ENCODE results near the gene HECTD1. TPM values are rescaled to one million over a fixed set of nuclear protein-coding genes. Genes with fewer than 3 reads are reported as not detected.
"Not testable (repeated sequence)": the region's sequence is repeated elsewhere in the genome, so short reads cannot be mapped to it uniquely, and the experiment has no call there.

Gene HECTD1
- total RNA-seq, 1 donor from 2014 or later: 107 TPM

DNA sequence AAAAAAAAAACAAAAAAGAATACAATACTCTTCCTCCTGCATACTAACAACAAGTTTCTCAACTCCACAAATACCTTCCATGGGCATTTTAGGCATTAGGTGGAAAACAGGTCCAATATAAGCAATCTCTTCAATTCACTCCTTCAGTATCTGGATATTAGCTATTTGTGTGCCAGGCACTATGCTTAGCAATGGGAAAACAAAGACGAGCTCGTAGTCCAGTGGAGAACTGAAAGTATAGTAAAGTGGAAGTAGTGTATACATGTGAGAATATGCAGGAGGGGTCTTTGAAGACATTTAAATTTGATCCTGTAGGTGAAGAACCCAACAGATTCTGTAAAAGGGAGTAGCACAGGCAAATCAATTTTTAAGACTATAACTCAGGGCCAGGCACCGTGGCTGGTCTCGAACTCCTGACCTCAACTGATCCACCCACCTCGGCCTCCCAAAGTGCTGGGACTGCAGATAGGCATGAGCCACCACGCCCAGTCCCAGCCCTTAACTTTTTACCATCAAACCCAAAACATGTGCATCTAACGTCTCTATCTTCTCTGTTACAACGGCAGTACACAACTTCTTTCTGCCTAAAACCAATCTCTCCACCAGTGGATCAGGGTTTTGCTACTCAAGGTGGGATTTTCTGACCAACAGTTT lies 10.6 kb downstream of the HECTD1 start:
- intact Hi-C loops (cut with micrococcal nuclease): no loop called here

DNA sequence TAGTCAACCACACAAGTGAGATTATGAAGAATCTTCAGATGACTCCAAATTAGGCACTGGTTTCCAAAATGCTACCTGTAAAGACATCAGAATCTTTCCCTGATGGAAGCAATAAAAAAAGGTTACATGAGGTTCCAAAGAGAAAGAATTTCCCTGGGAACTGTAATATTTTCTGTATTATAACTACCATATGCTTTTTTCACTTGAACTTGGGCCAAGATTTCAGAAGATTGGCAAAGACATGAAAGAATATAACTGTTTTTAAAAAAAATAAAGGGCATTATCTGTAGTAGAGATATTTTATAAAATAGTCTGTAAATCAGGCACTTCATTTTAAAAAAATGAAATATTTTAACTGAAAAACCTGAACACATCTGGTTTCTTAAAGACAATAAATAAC lies 12.9 kb downstream of the HECTD1 start:
- intact Hi-C loops (cut with micrococcal nuclease): no loop called here

DNA sequence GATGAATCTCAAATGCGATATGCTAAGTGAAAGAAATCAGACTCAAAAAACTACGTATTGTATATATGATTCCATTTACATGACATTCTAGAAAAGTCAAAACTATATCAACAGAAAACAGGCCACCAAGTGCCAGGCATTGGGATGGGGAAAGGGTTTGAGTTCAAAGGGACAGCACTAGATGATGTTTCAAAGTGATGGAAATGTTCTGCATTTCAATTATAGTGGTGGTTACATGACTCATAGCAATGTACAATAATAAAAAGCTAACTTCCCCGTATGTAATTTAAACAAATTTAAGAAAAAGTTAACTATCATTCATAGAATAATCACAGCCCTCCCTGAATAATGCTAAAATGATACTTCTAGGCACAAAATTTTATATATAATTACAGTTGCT lies 13.5 kb downstream of the HECTD1 start:
- intact Hi-C loops (cut with micrococcal nuclease): no loop called here

DNA sequence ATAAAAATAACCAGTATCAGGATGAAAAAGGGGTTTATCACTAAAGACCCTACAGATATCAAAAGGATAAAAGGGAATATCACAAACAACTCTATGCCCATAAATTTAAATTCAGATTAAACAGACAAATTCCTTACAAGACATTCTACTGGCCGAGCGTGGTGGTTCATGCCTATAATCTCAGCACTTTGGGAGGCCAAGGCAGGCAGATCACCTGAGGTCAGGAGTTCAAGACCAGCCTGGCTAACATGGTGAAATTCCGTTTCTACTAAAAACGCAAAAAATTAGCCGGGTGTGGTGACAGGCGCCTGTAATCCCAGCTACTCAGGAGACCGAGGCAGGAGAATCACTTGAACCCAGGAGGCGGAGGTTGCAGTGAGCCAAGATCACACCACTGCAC lies 15.0 kb downstream of the HECTD1 start:
- intact Hi-C loops (cut with micrococcal nuclease): not testable (repeated sequence)

DNA sequence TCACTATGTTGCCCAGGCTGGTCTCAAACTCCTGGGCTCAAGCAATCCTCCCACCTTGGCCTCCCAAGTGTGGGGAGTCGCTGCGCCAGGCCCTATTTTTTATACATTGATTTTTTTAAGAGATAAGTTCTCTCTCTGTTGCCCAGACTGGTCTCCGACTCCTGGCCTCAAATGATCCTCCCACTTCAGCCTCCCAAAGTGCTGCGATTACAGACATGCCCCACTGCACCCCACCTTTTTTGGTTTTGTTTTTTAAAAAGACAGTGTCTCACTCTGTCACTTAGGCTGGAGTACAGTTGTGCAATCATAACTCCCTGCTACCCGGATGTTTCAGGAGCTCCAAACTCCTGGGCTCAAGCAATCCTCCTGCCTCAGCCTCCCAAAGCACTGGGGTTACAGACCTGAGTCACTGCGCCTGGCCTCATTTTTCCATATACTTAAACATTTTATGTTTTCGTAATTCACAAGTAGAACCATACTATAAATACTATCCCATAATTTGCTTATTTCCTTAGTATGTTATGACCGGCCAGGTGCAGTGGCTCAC lies 16.8 kb downstream of the HECTD1 start:
- intact Hi-C loops (cut with micrococcal nuclease): no loop called here

DNA sequence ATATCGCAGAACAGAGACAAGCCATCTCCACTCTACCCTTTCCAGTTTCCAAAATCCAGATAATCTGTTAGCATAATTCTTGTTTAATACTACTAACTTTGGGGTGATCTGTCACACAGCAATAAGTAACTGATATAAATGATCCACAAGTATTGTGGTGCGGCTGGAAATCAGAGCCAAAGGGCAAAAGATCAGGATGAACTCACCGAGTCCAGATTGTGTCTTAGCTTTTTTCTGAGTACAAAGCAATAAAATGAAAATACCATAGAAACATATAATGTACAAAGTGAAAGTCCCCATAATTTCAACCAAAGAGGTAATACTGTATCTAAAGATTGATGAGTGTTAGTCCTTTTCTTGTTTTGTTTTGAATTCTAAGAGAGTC lies 17.4 kb downstream of the HECTD1 start:
- intact Hi-C loops (cut with micrococcal nuclease): no loop called here

DNA sequence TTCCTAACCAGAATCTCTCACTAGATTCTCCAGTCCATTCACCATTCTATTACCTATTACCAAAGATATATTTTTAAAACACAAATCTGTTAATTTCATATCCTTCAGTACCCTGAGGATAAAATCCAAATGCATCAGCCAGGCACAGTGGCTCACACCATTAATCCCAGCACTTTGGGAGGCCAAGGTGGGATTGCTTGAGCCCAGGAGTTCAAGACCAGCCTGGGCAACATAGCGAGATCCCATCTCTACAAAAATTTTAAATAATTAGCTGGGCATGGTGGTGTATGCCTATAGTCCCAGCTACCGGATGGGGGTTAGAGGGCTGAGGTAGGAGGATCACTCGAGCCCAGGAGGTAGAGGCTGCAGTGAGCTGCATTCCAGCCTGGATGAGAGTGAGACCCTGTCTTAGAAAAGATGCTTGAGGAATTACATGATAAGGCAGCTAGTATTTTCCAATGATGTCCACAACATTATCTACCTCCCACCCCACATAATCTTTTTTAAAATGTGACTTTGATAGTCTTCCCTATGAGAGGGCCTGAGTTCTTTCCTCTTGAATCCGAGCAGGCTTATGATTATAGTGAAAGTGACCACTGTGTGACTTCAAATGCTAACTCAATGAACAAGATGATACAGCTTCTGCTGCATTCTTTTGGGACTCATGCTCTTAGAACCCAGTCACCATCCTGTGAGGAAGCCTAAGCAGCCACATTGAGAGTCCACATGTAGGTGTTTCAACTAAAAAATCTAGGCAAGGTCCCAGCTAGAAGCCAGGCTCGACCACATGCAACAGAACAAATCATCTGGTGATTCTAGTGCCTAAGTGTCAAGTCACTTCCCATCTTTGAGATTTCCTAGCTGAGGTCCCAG lies 18.0 kb downstream of the HECTD1 start:
- intact Hi-C loops (cut with micrococcal nuclease): no loop called here

DNA sequence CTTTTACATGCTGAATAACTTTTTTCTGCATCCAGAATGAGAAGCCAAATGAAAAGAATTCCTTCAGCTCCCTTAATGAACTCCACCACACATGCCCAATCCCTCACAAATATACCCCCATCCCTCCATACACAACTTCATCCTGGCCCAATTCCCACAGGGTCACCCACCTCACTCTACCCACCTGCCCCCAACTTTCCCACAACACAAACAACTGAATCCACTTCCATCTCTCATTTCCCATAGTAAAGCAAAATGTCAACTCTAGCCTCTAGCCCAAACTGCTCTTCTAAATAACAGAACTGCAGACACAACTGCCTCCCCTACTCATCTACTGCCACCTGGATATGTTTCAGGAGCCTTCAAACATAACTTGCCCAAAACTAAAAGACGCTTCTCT lies 18.8 kb downstream of the HECTD1 start:
- intact Hi-C loops (cut with micrococcal nuclease): no loop called here

DNA sequence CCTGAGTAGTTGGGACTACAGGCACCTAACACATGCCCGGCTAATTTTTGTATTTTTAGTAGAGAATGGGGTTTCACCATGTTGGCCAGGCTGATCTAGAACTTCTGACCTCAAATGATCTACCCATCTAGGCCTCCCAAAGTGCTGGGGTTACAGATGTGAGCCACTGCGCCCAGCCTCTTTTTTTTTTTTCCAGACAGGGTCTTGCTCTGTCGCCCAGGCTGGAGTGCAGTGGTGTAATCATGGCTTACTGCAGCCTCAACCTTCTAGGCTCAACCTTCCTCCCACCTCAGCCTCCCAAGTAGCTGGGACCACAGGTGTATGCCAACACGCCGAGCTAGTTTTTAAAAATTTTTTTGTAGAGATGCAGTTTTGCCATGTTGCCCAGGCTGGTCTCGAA lies 25.6 kb downstream of the HECTD1 start:
- intact Hi-C loops (cut with micrococcal nuclease): not testable (repeated sequence)

DNA sequence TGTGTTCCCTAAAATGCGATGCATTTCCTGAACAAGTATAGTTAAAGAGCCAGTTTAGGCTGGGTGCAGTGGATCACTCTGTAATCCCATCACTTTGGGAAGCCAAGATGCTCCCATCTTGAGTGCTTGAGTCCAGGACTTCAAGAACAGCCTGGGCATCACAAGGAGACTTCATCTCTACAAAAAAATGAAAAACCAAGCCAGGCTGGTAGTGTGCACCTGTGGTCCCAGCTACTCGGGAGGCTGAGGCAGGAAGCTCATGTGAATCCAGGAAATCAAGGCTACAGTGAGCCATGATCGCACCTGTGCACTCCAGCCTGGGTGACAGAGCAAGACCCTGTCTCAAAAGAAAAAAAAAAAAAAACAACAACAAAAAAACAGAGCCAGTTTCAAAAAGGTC lies 26.3 kb downstream of the HECTD1 start:
- intact Hi-C loops (cut with micrococcal nuclease): no loop called here

DNA sequence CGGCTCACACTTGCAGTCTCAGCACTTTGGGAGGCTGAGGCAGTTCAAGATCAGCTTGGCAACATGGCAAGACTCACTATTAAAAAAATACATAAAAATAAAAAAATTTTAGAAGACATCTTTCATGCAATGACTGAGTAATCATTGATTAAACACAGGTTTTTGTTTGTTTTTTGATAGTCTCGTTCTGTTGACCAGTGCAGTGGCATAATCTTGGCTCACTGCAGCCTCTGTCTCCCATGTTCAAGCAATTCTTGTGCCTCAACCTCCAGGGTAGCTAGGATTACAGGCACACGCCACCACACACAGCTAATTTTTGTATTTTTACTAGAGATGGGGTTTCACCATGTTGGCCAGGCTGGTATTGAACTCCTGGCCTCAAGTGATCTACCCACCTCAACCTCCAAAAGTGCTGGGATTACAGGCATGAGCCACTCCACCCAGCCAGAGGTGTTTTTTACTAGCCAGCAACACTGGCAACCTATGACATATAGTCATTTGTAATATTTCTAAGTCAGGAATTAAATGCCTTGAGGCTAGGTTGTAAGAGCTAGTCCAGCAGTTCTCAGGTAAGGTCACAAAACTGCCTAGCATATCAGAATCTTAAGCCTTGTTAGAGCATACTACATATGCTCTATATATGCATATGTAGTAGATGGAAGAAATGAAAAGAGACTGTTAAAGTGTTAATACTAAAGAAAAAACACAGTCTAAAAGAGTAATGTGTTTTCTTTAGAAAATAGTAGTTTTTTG lies 27.1 kb downstream of the HECTD1 start:
- intact Hi-C loops (cut with micrococcal nuclease): no loop called here

DNA sequence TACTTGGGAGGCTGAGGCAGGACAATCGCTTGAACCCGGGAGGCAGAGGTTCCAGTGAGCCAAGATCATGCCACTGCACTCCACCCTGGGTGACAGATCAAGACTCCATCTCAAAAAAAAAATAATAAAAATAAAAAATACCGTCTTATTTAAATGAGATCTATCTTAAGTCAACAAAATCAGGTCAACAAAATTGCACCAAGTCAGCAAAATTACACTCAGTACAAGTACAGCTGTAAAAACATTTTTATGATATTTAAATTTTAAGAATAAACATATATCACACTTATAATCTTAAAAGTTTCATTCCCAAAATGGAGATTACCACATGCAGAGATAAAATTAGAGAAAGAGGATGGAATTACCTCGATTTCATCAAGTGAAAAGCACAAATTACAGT lies 33.2 kb downstream of the HECTD1 start:
- intact Hi-C loops (cut with micrococcal nuclease): no loop called here

DNA sequence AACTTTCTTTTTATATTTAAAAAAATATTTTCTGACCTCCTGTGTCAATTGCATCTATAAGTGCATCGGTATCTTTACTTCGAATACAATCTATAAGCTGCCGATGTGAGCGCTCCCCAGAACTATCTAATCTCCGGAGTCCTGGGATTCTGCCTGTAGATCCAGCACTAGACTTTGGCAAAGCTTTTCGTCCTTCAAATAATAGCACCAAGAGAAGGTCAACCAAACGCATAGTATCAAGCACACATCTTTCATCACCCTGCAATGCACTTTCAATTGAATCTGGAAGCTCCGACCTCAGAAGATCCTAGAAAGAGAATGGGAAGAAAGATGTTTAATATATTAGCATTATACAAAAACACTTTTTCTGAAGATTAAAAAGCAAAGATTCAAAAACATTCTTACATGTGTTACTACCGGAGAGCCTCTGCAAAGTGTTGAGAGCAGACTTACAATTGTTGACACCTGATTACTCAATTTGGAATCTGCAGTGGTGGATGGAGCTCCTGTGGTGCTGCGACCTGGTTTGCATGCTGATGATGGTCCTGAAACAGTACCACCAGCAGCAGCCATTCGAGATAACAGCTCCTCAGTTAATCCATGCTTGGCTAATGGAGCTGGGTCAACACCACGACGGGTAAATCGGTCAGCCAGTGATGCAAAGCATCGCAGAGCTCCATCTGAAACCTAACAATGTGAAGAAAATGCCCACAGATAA lies 34.3 kb downstream of the HECTD1 start:
- intact Hi-C loops (cut with micrococcal nuclease): no loop called here

DNA sequence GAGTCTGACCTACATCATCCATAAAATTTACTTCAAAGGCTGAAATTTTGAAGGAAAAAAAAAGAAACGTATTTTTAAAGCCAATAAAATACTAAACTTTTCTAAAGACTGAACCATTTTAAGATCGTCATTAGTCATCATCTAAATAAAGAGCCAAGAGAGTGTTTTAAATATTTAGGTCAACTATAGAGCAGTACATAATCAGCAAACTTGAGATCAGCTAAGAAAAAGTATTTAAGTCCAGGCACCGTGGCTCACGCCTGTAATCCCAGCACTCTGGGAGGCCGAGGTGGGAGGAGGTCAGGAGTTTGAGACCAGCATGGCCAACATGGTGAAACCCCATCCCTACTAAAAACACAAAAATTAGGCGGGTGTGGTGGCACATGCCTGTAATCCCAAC lies 35.5 kb downstream of the HECTD1 start:
- intact Hi-C loops (cut with micrococcal nuclease): no loop called here

DNA sequence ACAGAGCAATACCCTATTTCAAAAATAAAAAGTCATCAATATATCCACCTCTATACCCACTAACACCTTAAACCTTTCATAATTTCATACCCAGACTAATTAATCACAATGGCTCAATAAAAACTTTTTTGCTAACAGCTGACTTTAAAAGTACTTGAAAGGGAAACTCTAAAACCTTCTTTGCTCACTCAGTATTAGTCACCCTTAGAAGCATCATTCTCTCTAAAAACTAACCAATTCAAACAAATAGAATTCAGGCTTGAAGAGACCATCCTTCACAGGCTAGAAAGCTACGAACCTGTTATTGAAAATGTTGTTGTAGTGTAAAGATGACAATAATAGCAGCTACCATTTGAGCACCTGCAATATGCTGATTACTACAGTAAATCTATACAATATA lies 37.2 kb downstream of the HECTD1 start:
- intact Hi-C loops (cut with micrococcal nuclease): no loop called here

DNA sequence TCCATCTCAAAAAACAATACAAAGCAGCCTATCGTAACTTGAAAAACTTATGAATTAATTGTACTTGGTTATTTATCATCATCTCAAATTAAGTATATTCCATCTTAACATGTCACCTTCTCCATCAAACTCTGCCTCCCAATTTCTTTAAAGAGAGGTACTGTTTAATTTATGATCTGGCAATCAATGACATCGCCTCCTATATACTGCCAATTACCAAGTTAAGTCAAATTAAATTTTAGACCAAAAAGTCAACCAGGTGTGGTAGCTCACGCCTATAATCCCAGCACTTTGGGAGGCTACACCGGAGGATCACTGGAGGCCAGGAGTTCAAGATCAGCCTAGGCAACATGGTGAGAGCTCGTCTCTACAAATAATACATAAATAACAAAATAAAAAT lies 37.7 kb downstream of the HECTD1 start:
- intact Hi-C loops (cut with micrococcal nuclease): no loop called here

DNA sequence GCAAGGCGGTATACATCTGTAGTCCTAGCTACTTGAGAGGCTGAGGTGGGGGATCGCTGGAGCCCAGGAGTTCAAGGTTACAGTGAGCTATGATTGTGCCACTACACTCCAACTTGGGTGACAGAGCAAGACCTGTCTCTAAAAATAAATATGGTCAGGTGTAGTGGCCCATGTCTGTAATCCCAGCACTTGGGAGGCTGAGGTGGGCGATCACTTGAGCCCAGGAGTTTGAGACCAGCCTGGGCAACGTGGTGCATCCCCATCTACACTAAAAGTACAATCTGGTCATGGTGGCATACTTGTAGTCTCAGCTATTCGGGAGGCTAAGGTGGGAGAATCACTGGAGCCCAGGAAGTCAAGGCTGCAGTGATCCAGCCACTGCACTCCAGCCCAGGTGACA lies 40.6 kb downstream of the HECTD1 start:
- intact Hi-C loops (cut with micrococcal nuclease): no loop called here

DNA sequence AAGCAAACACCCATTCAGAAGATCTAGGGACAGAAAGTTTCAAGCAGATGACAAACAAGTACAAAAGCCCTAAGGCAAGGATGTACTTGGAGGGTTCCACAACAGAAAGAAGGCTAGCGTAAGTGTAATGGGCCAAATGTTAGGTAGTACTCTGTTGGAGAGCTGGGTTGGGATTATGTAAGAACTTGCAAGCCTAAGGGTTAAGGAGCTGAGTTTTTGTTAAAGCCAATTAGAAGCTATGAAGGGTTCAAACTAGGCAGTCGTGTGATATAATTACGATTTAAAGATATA lies 41.4 kb downstream of the HECTD1 start:
- intact Hi-C loops (cut with micrococcal nuclease): no loop called here

DNA sequence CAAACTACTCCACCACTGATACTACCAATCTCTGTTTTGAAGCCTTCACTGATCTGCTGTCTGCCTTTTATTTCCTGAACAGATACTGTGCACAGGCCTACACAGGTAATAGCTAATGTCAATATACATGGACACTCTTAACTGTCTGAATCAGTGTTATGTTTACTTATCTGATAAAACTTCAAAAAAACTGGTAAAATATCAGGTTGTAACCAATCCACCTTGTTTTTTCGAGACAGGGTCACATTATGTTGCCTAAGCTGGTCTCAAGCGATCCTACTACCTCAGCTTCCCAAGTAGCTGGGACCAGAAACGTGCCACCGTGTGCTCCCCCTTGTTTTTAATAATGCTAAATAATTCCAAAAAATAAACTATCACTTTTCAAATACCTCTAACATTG lies 43.5 kb downstream of the HECTD1 start:
- intact Hi-C loops (cut with micrococcal nuclease): no loop called here

DNA sequence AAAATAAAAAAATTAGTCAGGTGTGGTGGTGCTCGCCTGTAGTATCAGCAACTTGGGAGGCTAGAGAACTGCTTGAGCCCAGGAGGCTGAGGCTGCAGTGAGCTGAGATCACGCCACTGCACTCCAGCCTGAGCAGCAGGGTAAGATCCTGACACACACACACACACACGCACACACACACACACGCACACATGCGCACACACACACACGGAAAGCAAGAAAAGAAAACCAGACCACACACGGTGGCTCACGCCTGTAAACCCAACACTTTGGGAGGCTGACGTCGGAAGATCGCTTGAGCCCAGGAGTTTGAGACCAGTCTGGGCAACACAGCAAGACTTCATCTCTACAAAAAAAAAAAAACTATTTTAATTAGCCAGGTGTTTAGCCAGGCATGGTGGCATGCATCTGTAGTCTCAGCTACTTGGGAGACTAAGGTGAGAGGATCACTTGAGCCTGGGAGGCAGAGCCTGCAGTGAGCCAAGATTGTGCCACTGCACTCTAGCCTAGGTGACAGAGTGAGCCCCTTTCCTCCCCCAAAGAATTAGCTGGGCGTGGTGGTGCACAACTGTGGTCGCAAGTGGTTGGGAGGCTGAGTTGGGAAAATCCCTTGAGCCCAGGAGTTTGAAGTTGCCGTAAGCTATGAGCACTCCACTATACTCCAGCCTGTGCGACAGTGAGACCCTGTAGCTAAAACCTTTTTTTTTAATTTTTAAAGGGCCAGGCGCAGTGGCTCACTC lies 44.5 kb downstream of the HECTD1 start:
- intact Hi-C loops (cut with micrococcal nuclease): no loop called here

DNA sequence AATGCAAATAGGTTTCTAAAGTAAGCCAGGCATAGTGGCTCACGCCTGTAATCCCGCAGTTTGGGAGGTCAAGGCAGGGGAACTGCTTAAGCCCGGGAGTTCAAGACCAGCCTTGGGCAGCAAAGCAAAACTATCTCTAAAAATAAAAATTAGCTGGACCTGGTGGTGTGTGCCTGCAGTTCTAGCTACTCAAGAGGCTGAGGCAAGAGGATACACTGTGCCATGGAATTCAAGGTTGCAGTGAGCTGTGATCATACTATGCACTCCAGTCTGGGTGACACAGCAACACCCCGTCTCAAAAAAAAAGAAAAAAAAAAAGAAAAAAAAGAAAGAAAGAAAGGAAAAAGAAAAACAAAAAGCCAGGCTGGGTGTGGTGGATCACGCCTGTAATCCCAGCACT lies 46.3 kb downstream of the HECTD1 start:
- intact Hi-C loops (cut with micrococcal nuclease): no loop called here
